ENCODE measurements around the gene CD8B2. TPM values are rescaled to one million over a fixed set of nuclear protein-coding genes. Genes with fewer than 3 reads are reported as not detected.

CD8B2 gene
- total and polyA plus RNA-seq, 7 donors, result under 0.01 to 1.5 TPM; not detected in 5

- DNase-seq, result no peak
- WGBS, 2 donors, result 79 to 87% methylated on average over 4 of the region's 4 CpGs
- Histone ChIP-seq H3K4me3 (no peak overlapping the region), H3K27me3 (no peaks in the 10 kb centered on the region), H3K4me1 (no peaks in the 10 kb centered on the region), H3K9me3 (no peaks in the 10 kb centered on the region), H3K27ac (no peak overlapping the region), H3K36me3 (no peaks in the 10 kb centered on the region)
- intact Hi-C loops (cut with DNase I), result no loop called here
- TF ChIP-seq POLR2AphosphoS5 (IDR thresholded peaks at IDR 0.05) (no peak), POLR2A (IDR thresholded peaks at IDR 0.05) (no peak), CTCF (IDR thresholded peaks at IDR 0.05) (no peak), EP300 (IDR thresholded peaks at IDR 0.05) (no peak)
Observed at GRCh38 chr2:106516436-106516835, 29.3 kb downstream of the CD8B2 start.

- Histone ChIP-seq H3K4me1 (no peaks in the 10 kb centered on the region), H3K27me3 (no peaks in the 10 kb centered on the region), H3K27ac (no peak overlapping the region), H3K9me3 (no peaks in the 10 kb centered on the region), H3K4me3 (no peak overlapping the region), H3K36me3 (no peaks in the 10 kb centered on the region)
- intact Hi-C loops (cut with DNase I), result no loop called here
- no peak for TF ChIP-seq EP300 (IDR thresholded peaks at IDR 0.05)
- TF ChIP-seq POLR2AphosphoS5 (IDR thresholded peaks at IDR 0.05), result no peak
- DNase-seq, result no peak
- WGBS, 2 donors, result 73 to 82% methylated on average over 1 of the region's 1 CpG
Observed at GRCh38 chr2:106516864-106517263, 29.7 kb downstream of the CD8B2 start.

- TF ChIP-seq POLR2A (IDR thresholded peaks at IDR 0.05) (no peak), POLR2AphosphoS5 (IDR thresholded peaks at IDR 0.05) (no peak), CTCF (IDR thresholded peaks at IDR 0.05) (no peak), EP300 (IDR thresholded peaks at IDR 0.05) (no peak)
- Histone ChIP-seq H3K9me3 (no peaks in the 10 kb centered on the region), H3K4me1 (no peaks in the 10 kb centered on the region), H3K4me3 (no peak overlapping the region), H3K27ac (no peak overlapping the region), H3K27me3 (no peaks in the 10 kb centered on the region), H3K36me3 (no peaks in the 10 kb centered on the region)
- no peak for DNase-seq
- WGBS, 2 donors, result 94 to 95% methylated on average over 11 of the region's 11 CpGs
- intact Hi-C loops (cut with DNase I), result no loop called here
Observed at GRCh38 chr2:106517329-106517728, 30.2 kb downstream of the CD8B2 start.

GRCh38 chr2:106519767-106520166 is 32.6 kb downstream of the CD8B2 start:
- DNase-seq, result no peak
- TF ChIP-seq CTCF (IDR thresholded peaks at IDR 0.05) (no peak), POLR2AphosphoS5 (IDR thresholded peaks at IDR 0.05) (no peak), EP300 (IDR thresholded peaks at IDR 0.05) (no peak), POLR2A (IDR thresholded peaks at IDR 0.05) (no peak)
- 77% methylated on average over 5 of the region's 5 CpGs for WGBS, 2 donors
- Histone ChIP-seq H3K36me3 (no peaks in the 10 kb centered on the region), H3K27me3 (no peaks in the 10 kb centered on the region), H3K9me3 (no peaks in the 10 kb centered on the region), H3K4me1 (no peaks in the 10 kb centered on the region), H3K27ac (no peak overlapping the region), H3K4me3 (no peak overlapping the region)
- intact Hi-C loops (cut with DNase I), result no loop called here

- Histone ChIP-seq H3K4me3 (no peak overlapping the region), H3K36me3 (no peaks in the 10 kb centered on the region), H3K27me3 (no peaks in the 10 kb centered on the region), H3K4me1 (no peaks in the 10 kb centered on the region), H3K27ac (no peak overlapping the region), H3K9me3 (no peaks in the 10 kb centered on the region)
- 83 to 85% methylated on average over 9 of the region's 9 CpGs for WGBS, 2 donors
- TF ChIP-seq POLR2AphosphoS5 (IDR thresholded peaks at IDR 0.05), result no peak
- no peak for TF ChIP-seq CTCF (IDR thresholded peaks at IDR 0.05)
- TF ChIP-seq EP300 (IDR thresholded peaks at IDR 0.05), result no peak
- TF ChIP-seq POLR2A (IDR thresholded peaks at IDR 0.05), result no peak
- intact Hi-C loops (cut with DNase I), result no loop called here
- DNase-seq, result no peak
Observed at GRCh38 chr2:106521016-106521415, 33.9 kb downstream of the CD8B2 start.

Data from sigmoid colon (tissue), 7 donors.